GM21576 (cell line): ENCODE results near the gene ECT2.
"Not testable (repeated sequence)": the region's sequence is repeated elsewhere in the genome, so short reads cannot be mapped to it uniquely, and the experiment has no call there.

ENCODE experiments used
- ATAC-seq: cut with Tn5 transposase; IDR thresholded peaks from one replicate; pipeline ENCODE4 v1.9.1; 2021; ENCODE audit warnings: mild to moderate bottlenecking, moderate library complexity; ENCODE audit not compliant: unreplicated experiment

Gene ECT2, protein sequence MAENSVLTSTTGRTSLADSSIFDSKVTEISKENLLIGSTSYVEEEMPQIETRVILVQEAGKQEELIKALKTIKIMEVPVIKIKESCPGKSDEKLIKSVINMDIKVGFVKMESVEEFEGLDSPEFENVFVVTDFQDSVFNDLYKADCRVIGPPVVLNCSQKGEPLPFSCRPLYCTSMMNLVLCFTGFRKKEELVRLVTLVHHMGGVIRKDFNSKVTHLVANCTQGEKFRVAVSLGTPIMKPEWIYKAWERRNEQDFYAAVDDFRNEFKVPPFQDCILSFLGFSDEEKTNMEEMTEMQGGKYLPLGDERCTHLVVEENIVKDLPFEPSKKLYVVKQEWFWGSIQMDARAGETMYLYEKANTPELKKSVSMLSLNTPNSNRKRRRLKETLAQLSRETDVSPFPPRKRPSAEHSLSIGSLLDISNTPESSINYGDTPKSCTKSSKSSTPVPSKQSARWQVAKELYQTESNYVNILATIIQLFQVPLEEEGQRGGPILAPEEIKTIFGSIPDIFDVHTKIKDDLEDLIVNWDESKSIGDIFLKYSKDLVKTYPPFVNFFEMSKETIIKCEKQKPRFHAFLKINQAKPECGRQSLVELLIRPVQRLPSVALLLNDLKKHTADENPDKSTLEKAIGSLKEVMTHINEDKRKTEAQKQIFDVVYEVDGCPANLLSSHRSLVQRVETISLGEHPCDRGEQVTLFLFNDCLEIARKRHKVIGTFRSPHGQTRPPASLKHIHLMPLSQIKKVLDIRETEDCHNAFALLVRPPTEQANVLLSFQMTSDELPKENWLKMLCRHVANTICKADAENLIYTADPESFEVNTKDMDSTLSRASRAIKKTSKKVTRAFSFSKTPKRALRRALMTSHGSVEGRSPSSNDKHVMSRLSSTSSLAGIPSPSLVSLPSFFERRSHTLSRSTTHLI

DNA sequence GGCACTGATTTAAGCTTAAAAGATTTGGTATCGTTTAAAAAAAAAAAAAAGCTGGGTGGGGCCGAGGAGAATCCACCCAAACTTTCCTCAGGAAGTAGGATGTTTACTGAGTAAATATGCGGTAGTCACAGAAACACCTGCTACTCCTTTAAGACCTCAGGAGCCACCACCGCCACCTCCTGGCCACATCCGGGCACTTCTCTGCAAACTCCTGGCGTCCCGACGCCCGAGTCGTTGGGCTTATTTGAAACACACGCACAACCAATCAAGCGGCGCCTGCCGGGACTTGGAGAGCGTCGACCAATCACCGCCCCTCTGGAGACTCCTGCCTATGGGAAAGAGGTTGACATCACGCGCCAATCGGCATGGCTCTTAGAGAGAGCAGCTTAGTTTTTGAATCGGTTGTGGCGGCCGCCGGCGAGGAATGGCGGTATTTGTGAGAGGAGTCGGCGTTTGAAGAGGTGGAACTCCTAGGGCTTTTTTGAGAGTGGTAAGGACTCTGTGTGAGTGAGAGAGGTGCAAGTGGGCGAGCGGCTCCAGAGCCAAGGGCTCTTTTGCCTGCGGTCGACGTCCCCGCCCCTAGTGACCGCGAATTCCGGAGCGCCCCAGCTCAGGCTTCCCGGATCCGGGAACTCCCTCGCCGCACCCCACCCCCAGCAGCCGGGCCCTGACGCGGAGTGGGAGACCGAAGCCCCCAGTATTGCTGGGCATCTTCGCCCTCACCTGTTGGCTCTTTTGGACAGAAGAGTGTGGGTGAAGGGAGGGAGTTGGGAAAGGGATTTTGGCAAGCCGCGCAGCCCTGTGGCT is at the start of gene ECT2:
ECT2 (plus strand) TSS at position 359 of the 807 bp plus-strand sequence. CDS start 3,805 bp downstream, outside the sequence.
- peak; percentile 97 for ATAC-seq

DNA sequence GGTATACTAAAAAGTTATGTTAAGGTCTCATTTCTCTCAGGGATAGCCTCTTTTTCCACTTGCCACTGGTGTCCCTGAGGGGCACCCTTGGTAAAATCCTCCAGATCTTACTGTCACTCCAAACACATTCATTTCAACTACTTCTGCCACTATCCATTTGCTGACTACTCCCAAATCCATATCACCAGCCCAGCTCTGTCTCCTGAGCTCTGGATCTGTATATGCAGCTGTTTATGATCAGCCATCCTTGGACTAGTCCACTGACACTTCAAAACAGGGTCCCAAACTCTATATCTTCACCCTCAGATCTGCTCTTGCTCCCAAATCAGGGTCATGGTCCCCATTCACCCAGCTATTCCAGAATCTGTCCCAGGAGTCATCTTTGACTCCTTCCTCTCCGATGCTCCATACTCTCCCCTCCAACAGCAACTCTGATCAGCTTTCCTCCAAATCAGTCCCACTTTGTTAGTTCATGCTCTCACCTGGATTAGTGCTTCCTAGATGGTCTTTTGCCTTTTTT is 49.5 kb upstream of the ECT2 start:
- ATAC-seq: no peak

- no peak for ATAC-seq
Observed at GRCh38 chr3:172701751-172702150, 48.8 kb upstream of the ECT2 start.

- ATAC-seq: no peak
Observed at GRCh38 chr3:172702256-172702655, 48.3 kb upstream of the ECT2 start.

GRCh38 chr3:172702731-172703130 is 47.8 kb upstream of the ECT2 start:
- not testable (repeated sequence) for ATAC-seq

DNA sequence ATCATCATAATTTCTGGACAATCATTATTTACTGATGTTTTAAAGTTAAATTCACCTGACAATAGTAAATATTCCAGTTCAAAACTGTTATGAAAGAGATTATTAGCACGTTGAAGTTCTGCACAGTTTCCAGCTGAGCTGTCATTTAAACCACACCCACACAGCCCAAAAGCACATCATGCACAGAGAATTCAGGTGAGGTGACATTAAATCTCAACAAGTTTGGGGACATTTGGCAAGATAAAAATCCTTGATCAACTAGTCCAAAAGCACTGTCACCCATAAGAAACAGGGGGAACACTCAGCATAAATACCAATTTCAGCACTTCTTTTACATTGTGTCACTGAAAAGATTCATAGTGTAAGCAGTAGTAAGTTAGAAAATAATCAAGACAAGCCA is 46.5 kb upstream of the ECT2 start:
- ATAC-seq: no peak

DNA sequence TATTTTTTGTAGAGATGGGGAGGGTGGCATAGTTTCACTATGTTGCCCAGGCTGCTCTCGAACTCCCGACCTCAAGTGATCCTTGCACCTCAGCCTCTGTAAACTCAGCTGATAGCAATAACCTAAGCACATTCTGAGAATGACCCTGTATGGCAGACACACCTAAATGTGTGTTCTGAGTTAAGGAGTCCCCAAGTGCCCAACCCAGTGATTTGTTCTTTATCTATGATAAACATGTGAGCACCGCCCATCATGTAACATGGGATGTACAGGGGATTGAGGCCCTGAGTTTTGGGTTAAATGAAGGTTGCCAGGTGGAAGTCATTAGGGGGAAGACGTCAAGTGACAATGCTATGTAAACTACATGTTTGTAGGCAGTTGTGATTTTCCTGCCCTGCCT is 45.4 kb upstream of the ECT2 start:
- ATAC-seq: no peak

DNA sequence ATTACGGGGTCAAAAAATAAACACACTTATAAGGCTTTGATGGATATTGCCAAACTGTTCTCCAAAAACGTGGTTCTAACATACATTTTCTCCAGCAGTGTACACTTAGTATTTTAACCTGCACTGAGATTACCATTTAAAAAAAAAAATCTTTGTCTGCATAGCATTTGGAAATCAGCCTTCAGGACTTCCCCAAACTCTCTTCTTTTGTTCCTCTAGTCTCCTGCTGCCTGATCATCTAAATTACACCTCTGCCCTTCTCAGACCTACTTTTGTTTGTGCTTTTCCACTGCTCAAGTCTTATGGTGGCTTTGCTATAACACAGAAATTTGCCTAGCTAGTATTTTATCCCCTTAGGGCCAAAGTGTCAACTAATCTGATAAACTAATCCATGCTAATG is 43.5 kb upstream of the ECT2 start:
- no peak for ATAC-seq

GRCh38 chr3:172707967-172708366 is 42.6 kb upstream of the ECT2 start:
- ATAC-seq: no peak

- ATAC-seq: no peak
Observed at GRCh38 chr3:172708921-172709773, 41.4 kb upstream of the ECT2 start.

DNA sequence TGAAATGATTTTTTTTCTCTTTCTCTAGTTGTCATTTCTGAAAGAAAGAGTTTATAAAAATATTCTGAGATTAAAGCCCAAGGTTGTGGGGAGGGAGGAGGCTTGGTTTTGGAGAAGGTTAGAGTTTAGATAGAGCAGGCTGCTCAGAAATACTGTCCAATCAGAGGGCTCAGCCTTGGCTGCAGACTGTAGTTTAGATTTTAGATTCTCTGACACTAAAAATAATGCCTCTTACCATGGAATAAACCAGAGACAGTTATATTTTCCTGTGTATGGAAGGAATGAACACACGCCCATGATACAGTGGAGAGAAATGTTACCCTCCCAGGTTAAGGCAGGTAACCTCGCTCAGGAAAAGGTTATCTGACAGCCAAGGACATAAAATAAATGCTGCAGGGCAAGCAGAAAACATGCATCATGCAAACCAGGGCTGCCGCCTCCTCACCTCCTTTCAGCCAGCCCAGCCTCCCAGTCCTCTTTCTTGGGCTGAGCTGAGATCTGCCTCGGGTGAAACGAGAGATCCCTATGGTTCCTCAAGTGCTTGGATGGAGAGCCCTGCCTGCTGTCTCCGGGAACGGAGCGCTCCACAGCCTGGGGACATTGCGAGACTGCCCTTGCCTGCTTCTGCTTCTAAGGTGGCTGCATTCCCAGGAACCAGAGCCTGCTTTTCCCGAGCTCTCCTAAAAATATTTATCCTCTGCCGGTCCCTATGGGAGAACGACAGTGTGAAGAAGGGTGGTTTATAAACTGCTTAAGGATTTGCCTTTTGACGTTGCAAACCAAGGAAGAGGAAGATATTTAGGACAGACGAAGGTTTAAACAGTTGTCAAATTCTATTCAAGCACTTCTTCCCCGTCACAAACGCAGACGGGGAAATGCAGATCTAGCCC is 40.5 kb upstream of the ECT2 start:
- ATAC-seq: no peak

DNA sequence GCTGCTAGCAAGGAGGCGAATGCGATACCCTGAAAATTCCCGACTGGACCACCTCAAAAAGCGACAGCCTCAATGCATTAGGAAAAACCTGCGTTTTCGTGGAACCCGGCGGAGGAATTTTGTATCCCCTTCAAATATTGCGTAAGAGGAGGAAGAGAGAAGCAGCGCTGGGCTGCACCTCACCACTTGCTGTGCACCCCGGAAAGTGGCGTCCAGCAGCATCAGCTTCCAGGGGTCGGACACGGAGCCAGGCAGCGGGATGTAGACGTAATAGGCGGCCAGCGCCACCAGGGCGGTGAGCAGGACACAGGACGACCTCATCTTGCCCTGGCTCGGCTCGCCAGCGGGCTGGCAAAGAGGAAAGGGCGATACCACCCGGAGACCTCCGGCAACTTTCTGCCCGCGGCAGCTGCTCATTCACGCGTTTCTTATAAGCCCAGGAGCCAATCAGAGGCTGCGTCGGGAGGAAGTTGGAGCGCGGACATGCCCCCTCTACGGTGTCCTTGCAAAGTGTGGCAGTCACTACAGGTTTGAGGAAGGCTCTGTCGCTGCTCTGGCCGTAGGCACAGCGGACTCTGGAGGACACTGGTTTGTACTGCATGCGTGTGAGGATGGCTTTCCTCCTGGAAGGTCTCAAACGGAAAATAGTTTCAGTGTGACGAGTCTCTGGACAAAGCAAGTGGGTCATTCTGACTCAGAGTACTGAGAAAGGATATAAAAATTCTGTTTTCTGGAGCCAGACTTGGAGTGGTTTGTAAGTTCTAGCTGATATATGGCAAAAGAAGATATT is 39.7 kb upstream of the ECT2 start, which contains the start of gene NCEH1:
NCEH1 (minus strand) TSS at position 404 of the 790 bp plus-strand sequence; CDS start at position 321, 83 bp downstream.
- peak; percentile 100 for ATAC-seq

DNA sequence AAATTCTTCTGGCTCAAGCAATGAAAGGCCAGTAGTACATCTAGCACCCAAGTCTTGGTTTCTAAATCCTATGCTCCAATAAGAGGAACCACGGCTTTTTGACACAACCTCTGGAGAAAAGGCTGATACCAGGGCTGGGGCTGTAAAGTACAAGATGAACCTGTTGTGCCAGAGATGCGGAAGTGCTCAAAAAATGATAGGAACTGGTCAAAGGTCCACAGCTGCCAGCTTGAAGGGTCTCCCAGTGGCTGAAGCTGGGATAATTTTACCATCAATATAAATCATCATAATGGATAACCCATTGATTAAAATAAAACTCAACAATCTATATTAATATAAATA is 39.1 kb upstream of the ECT2 start:
- ATAC-seq: no peak

DNA sequence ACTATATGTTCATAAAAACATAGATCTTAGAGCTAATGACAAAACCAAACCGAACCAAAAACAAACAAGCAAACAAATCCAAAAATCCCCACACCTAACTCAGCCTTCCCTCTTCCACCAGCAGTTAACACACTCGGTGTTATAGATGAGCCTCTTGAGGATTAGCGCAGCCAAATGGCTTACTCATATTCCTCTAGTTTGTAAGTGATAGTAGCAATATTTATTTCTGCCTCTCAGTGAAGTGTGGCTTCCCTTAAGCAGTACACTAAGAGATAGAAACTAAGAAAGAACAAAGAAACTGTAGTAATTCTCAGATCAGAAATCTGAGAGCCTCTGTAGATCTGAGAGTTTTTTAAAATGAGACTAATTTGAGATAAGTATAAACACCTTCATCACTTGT is 37.2 kb upstream of the ECT2 start:
- ATAC-seq: no peak

DNA sequence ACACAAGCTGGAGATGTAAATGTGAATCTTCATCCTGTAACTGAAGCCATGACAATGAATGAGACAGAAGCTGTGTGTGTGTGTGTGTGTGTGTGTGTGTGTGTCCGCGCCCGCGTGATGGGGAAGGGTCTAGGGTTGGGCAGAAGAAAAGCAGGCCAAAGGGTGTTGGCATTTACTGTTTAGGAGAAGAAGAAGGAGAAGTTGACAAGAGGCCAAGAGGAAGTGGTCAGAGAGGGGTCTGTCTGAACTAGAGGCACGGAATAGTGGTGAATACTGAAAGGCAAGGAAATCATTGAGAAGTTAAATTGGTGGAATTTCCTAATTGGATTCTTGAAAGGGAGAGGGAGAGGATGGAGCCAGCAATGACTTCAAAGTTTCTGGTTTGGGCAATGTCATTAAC is 34.0 kb upstream of the ECT2 start:
- ATAC-seq: no peak

DNA sequence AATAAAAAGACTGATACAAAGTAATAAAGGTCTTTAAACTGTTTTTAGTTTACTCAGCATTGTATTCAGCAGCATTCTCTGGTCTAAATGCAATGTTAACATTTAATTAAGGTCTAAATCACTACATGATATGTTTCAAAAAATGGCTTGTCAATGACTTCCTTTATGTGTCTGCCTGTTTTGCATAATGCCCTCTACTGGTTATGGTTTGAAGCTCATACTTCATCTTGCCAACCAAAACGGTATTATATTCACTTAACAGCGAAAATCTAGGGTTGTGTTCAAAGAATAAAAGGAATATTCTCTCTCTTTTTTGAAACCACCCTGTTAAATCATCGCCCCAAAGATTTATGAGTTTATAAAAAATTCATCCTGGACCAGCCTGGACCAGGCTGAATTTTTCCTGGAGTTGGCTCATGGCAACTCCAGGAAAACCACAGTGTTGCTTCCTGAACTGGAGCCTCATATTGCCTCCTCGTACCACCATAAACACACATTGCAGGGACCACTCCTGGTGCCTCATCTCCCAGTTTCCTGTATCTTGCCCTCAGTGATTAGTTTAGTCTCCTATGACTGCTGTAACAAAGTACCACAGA is 32.9 kb upstream of the ECT2 start:
- ATAC-seq: peak; percentile 46

- ATAC-seq: not testable (repeated sequence)
Observed at GRCh38 chr3:172722536-172723040, 27.9 kb upstream of the ECT2 start.
